Stimulated activated CD4-positive, alpha-beta T cell treated with anti-CD3 and anti-CD28 coated beads, Interleukin-2, amount 100 ng/mL, for 4 hours (primary cell): ENCODE results near the gene WNT9A.

Source experiments
- DNase-seq: peaks from one replicate; pipeline ENCODE4 v3.0.0-alpha.2; 2020; ENCODE audit warnings: low read depth

The WNT9A gene

GRCh38 chr1:227941509-227942020, 6.2 kb downstream of the WNT9A start:
- DNase-seq = no peak

DNA sequence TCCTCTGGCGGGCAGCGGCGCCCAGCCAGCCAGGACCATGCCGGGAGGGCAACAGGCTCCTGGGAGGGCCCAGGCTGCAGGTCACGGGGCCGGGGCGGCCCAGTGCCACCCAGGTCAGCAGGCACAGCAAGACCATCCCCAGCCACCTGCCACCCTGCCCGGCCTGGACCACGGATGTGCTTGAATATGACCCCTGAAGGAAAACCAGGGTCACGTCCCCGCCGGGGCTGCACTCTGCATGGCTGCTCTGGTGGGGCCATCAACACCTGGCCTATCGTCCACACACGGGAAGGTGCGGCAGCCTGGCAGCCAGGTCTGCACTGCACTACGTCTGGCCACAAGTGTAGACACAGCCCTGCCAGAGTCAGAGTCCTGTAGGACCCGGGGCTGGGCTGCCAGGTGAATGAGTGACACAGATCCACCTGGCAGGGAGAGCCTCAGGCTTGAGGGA, 6.9 kb downstream of the WNT9A start:
- DNase-seq = no peak

- no peak for DNase-seq
Observed at GRCh38 chr1:227939791-227940771, 7.7 kb downstream of the WNT9A start.

DNA sequence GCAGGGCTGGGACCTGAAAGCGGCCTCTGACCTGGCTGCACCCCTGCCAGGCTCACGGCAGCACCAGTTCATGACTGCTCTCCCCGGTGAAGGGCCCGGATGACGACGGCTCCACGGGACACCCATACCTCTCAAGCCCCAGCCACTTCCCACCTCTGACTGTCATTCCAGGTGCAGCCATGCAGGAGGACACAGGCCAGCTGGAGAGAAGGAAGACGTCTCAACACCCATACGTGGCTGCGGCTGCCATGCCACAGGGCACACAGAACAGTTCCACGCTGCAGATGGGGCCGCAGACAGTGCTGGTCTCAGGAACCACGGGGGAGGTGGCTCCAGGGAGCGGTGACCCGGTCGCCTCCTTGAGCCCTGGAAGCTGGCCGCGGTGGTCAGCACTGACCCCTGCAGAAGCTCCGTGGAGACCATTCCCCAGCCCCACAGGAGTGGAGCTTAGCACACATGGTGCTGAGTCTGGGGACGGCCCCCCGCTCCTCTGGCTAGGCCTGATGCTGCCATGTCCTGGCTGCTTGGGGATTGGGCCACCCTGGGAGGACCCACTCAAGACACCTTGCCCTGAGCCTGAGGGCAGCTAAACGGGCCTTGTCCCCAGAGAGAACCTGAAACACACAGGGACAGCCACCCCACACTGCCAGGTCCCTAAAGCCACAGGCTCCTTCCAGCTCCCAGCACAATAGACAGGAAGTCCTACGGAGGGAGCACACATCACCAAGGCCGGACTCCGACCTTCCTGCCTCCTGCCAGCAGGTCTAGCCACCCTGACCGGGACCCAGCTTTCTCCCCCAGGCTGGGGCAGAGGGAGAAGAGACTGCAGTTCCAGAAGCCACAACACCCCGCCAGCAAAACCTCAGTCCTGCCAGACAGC, 8.6 kb downstream of the WNT9A start:
- no peak for DNase-seq

DNA sequence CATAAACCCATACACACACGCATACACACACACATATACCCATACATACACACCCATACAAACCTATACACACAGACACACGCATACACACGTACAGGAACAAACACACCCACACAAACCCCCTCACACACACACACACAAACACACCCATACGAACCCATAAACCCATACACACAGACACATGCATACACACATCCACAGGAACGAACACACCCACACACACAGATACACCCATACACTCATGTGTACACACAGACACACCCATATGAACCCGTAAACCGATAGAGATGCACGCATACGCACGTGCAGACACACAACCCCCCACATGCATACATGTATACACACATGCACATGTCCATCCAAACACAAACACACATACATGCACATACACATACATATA, 9.5 kb downstream of the WNT9A start:
- DNase-seq = no peak

DNA sequence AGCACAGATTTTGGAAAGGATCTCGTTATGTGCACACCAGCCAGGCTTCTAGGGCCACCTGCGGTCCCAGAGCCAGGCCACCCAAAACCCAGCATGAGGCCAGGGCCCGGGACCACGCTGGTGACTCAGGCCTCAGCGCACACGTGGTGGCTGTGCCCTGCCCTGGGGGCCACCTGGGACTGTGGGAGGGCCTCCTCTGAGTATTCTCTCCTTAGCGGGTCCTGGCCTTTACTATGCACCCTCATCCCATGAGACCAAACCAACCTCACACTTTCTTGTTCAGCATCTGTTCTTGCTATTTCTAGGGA, 9.9 kb downstream of the WNT9A start:
- DNase-seq = no peak

DNA sequence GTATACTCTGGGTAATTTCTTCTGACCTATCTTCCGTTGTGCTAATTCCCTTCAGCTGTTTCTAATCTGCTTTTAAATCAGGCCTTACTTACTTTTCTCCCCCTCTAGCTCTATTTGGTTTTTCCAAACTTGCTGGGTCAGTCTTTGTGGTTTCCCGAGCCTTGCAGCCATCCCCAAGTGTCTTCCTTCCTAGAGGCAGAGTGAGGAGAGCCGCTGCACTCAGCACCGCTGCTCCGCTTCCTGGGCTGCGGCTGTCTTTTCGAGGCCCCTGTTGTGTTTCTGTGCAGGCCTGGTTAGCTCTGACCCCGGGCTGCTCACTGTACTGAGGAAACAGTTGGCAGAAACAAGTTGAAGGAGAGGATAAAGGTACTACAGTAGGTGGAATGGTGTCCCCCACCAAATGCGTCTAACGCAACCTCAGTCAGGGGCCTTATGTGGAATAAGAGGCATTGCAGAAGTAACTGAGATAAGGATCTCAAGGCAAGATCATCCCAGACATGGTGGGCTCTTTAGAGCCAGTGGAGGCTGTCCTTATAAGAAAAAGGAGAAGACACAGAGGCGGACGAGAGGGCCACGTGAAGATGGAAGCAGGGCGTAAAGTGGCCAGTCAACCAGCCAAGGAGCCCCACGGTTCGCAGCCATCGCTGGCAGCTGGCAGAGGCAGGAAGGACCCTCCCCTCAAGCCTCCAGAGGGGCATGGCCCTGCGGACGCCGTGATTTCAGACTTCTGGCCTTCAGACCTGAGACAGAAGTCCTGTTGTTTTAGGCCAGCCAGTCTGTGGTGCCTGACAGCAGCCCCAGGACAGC, 10.5 kb downstream of the WNT9A start:
- no peak for DNase-seq

DNA sequence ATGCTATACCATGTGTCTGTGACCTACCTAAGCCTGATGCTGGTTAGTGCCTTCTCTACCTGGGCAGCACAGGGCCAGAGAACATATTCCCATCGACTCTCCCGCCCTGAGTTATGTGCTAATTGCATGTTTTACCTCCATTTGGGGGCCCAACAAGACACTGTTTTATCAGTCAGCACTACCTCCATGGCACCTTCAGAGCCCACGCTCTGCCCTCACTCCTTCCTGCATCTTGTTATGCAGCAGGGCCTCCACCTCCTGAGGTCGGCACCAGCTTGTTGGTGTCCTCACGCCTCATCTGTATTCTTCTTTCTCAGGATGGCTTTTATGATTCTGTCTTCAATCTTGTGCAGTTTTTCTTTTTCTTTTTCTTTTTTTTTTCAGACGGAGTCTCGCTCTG, 11.9 kb downstream of the WNT9A start:
- DNase-seq = no peak

DNA sequence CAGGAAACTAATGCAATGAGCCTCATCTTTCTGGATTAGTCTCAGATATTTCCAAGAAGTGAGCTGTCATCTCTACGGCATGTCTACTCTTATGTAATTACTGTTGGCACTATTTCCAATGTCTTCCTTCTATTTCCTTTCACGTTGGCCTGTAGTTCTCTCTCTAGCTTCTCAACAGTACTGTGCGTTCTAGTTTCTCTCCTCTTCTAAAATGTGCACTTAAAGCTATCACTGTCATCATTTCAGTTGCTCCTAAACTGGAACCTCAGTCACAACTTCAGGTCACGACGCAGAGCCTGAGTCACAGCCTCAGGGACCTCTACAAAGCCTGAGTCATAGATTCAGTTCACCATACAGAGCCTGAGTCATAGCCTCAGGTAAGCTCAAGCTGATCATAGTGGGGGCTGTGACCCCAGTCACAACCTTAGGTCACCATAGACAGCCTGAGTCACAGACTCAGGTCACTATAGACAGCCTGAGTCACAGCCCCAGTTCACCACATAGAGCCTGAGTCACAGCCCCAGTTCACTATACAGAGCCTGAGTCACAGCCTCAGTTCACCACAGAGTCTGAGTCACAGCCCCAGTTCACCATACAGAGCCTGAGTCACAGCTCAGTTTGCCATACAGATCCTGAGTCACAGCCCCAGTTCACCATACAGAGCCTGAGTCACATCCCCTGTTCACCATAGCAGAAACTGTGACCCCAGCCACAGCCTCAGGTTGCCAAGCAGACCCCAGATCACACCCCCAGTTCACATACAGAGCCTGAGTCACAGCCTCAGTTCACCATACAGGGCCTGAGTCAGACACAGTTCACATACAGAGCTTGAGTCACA, 13.0 kb downstream of the WNT9A start:
- DNase-seq = peak; percentile 50

- no peak for DNase-seq
Observed at GRCh38 chr1:227929751-227930472, 17.8 kb downstream of the WNT9A start.

- DNase-seq = no peak
Observed at GRCh38 chr1:227928811-227929375, 18.8 kb downstream of the WNT9A start.

GRCh38 chr1:227927971-227928741, 19.6 kb downstream of the WNT9A start:
- no peak for DNase-seq

DNA sequence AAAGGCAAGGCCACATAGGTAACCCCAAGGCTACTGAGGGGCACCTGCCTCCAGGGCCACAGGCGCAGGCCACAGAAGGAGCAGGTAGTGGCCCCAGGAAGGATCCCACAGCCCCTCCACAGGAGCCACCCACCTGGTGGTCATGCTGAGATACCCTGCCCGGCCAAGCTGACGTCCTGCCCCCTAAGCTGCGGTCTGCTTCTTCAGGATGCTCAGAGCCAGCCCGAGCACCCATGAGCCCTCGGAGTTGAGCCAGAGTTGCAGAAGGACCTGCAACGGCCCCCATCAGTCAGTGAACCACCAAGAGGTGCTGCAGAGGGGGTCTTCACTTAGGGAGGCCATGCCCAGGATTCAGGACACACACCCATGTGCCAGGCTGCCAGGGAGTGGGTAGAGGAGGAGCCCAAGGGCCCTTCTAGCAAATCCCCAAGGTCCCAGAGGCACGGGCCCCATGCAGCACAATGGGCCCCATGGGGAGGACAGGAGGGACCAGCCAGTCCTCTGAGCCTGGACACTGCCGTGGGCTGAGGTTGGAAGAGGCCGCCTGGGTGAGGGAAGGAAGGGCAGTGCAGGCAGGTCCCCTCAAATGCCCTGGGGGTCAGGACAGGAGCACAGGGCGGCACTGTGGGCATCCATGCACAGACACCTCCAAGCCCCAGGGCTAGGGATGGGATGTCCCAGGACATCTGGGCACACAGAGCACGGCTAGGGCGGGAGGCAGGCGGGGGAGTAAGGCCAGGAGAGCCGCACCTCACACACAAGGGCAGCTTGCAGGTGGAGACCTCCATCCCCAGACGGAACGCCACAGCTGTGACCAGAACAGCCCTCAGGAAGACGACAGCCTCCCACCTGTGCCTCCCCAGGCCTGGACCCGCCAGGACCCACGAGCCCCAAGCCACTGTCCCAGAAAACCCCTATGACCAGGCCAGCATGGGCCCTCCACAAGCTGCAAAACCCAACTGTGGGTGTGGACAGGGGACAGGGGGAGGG, 20.5 kb downstream of the WNT9A start:
- DNase-seq = no peak

GRCh38 chr1:227926216-227926791, 21.4 kb downstream of the WNT9A start:
- no peak for DNase-seq

GRCh38 chr1:227925582-227926198, 22.0 kb downstream of the WNT9A start:
- DNase-seq = no peak

GRCh38 chr1:227924833-227925574, 22.7 kb downstream of the WNT9A start:
- no peak for DNase-seq
